K562 (cell line): ENCODE results near the gene SEMA3F. TPM values are rescaled to one million over a fixed set of nuclear protein-coding genes. Genes with fewer than 3 reads are reported as not detected.
A peak's percentile ranks its signal among the peaks of the same experiment; 100 is the strongest.

Source experiments
- ATAC-seq: fragments of 200-7000 bp; cut with Tn5 transposase; 3 replicates; pipeline ENCODE4 v1.9.1; 2020; ENCODE audit warnings: moderate library complexity
- BruUV-seq: library from RNA; stranded (reverse); fragments of 400-500 nt; replicated peaks from 2 replicates; lab custom pipeline; 2021; lab: Mats Ljungman, UMichigan
- CTCF ChIA-PET: fragments of 300-600 bp; formaldehyde crosslinking; extraction: SDS; loops from one replicate; lab custom pipeline; 2021; ENCODE audit warnings: low intra/inter-chr PET ratio; lab: Yijun Ruan, JAX
- POLR2A ChIA-PET: fragments of 300-600, 350-650 bp; sonication (Branson Sonifier 250); formaldehyde crosslinking; extraction: SDS; loops from one replicate; lab custom pipeline; 2021; ENCODE audit warnings: antibody characterized with exemption, inconsistent platforms; lab: Yijun Ruan, JAX
- DNase-seq, 4 experiments: peaks; one replicate each; pipeline versions ENCODE4 v3.0.0 to v3.0.0-alpha.2; 2011 to 2018; ENCODE audit warnings: low spot score in 3 of 4, mixed read lengths in 3 of 4; ENCODE audit errors: extremely low read depth in 1 of 4
- FAIRE-seq: peaks from 2 replicates; lab custom pipeline; 2011; peaks lifted over from hg19 to GRCh38; lab: Jason Lieb, UNC
- H2AFZ ChIP-seq: 2 replicates; pipeline ENCODE4 v1.6.0; 2011; ENCODE audit warnings: low read depth, low read length, control low read depth, inconsistent platforms
- H3K27ac ChIP-seq: fragments of 200-600 bp; 3 replicates; pipeline ENCODE4 v1.8.0; 2011; ENCODE audit warnings: low read depth, mild to moderate bottlenecking, control low read depth, inconsistent platforms, low read length, moderate library complexity, mixed read lengths; ENCODE audit errors: extremely low read depth
- H3K27me3 ChIP-seq, 2 experiments: fragments of 300-600 bp in 1 of 2; 2 replicates in 1 of 2; 3 replicates in 1 of 2; pipeline versions ENCODE4 v1.6.0 to v1.8.0; 2011; ENCODE audit warnings: inconsistent platforms in 2 of 2, low read length in 2 of 2, mild to moderate bottlenecking in 1 of 2, mixed read lengths in 1 of 2, moderate library complexity in 1 of 2; ENCODE audit not compliant: control insufficient read depth in 2 of 2, insufficient read depth in 2 of 2
- H3K36me3 ChIP-seq: fragments of 300-600 bp; 3 replicates; pipeline ENCODE4 v1.8.0; 2011; ENCODE audit warnings: mild to moderate bottlenecking, low read length, inconsistent platforms; ENCODE audit not compliant: control insufficient read depth, insufficient read depth
- H3K4me1 ChIP-seq, 2 experiments: fragments of 200-600 bp in 1 of 2; replicated peaks in 1 of 2; 2 replicates in 1 of 2; 3 replicates in 1 of 2; pipeline versions ENCODE4 v1.5.1 to v1.8.0; 2011; ENCODE audit warnings: inconsistent platforms in 2 of 2, low read length in 2 of 2, mild to moderate bottlenecking in 1 of 2, mixed read lengths in 1 of 2, moderate library complexity in 1 of 2; ENCODE audit not compliant: control insufficient read depth in 2 of 2, insufficient read depth in 2 of 2
- H3K4me2 ChIP-seq: 2 replicates; pipeline ENCODE4 v1.6.1; 2011; ENCODE audit warnings: low read length, control low read depth, inconsistent platforms, mixed read lengths; ENCODE audit not compliant: insufficient read depth
- H3K4me3 ChIP-seq: fragments of 200-600 bp; sonication (generic), shearing (Covaris generic); 2 replicates; pipeline ENCODE4 v1.5.1; 2016; ENCODE audit warnings: control low read depth, inconsistent platforms
- H3K79me2 ChIP-seq: fragments of 200-600 bp; 3 replicates; pipeline ENCODE4 v1.8.0; 2011; ENCODE audit warnings: low read length, inconsistent platforms; ENCODE audit not compliant: control insufficient read depth, insufficient read depth
- H3K9ac ChIP-seq, 2 experiments: 2 replicates each; pipeline versions ENCODE4 v1.6.0 to v1.6.1; 2011; ENCODE audit warnings: low read depth in 2 of 2, low read length in 2 of 2, control low read depth in 1 of 2, inconsistent platforms in 1 of 2, mild to moderate bottlenecking in 1 of 2, mixed read lengths in 1 of 2; ENCODE audit not compliant: insufficient read depth in 1 of 2
- H3K9me1 ChIP-seq: one replicate; pipeline ENCODE4 v1.6.0; 2011; ENCODE audit warnings: inconsistent platforms, mild to moderate bottlenecking, low read length, moderate library complexity; ENCODE audit not compliant: control insufficient read depth, insufficient read depth
- H3K9me3 ChIP-seq: replicated peaks from 2 replicates; pipeline ENCODE4 v1.5.1; 2011; ENCODE audit warnings: low read depth, low read length, inconsistent platforms; ENCODE audit not compliant: control insufficient read depth, insufficient read depth
- H4K20me1 ChIP-seq: replicated peaks from 2 replicates; pipeline ENCODE4 v1.6.1; 2011; ENCODE audit warnings: low read length, inconsistent platforms, mixed read lengths; ENCODE audit not compliant: control insufficient read depth, insufficient read depth
- MEIS2 ChIP-seq: fragments of 450-650 bp; IDR thresholded peaks from 2 replicates; pipeline ENCODE4 v1.6.1; 2014; ENCODE audit warnings: mild to moderate bottlenecking; ENCODE audit not compliant: partially characterized antibody
- POLR3G ChIP-seq: IDR thresholded peaks from 2 replicates; pipeline ENCODE4 v1.6.1; 2011; ENCODE audit not compliant: insufficient read length, insufficient replicate concordance; ENCODE audit errors: extremely low read depth
- WGBS: fragments of 100-300 bp; shearing (Covaris generic); methylation state at CpG from one replicate; pipeline ENCODE4 v1.1.6; 2016; ENCODE audit warnings: low coverage, mixed read lengths; ENCODE audit not compliant: insufficient coverage; ENCODE audit errors: missing lambda C conversion rate; 5-methylcytosine and 5-hydroxymethylcytosine counted together
- in situ Hi-C: fragments of 300-500 bp; cut with MboI; formaldehyde crosslinking; loops from 4 replicates; pipeline ENCODE4 v1.15.0; 2018; ENCODE audit warnings: inconsistent platforms, mixed read lengths
- intact Hi-C: fragments of 100-400 bp; cut with micrococcal nuclease; formaldehyde crosslinking; loops from 2 replicates; pipeline ENCODE4 v1.14.2; 2022
- polyA plus RNA-seq, 8 experiments: library from polyadenylated mRNA; depleted of rRNA in 4 of 8; stranded (reverse) in 5 of 8; unstranded in 3 of 8; fragments of >200 nt; fragmentation: Nextera tagmentation in 2 of 8; fragmentation: Illumina TruSeq in 1 of 8; extraction: Ambion mirVana in 2 of 8; extraction: Trizol in 1 of 8; gene quantifications; 2 replicates each; pipeline versions ENCODE4 v1.2.1 to v1.2.3, GENCODE V29; 2011 to 2014; ENCODE audit warnings: inconsistent platforms in 1 of 8, missing spikeins in 1 of 8
- total RNA-seq, 7 experiments: library from RNA; depleted of rRNA in 6 of 7; stranded (reverse); fragments of >200 nt in 6 of 7; fragmentation: Illumina TruSeq in 2 of 7; extraction: Trizol in 2 of 7; gene quantifications; 2 replicates each; pipeline versions ENCODE4 v1.2.1 to v1.2.3, GENCODE V29; 2011 to 2021; ENCODE audit warnings: low replicate concordance in 1 of 7
- TF ChIP-seq, protein P1 (sequence below): fragments of 450-650 bp; IDR thresholded peaks from 2 replicates; pipeline ENCODE4 v1.6.1; 2016

Gene SEMA3F
- total and polyA plus RNA-seq, 9 of the 15 experiments (the other 6 are each of a cell fraction or from before 2014, with no cell fraction given): 0.58 to 3.0 (median 2.0) TPM; not detected in 2

DNA sequence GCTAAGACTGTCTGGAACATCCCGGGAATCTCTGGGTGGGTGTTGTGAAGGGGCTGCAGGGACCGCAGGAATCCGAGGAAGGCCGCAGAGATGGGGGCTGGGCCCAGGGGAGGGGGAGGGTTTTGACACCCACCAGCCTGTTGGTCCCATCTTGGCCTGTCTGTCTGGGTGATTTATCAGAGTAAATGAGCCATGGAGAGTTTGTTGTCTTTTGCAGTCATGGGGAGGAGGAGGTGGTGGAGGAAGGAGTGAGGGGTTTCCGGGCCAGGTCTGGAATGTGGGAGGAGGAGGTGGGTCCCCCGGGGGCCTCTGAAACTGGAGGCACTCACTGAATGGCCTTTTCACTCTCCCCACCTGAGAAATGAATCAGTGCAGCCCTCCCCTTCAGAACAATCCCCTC lies 11.5 kb downstream of the SEMA3F start:
- DNase-seq: no peak
- H3K79me2 ChIP-seq: no peaks in the 10 kb centered on the region
- peaks cover 3% of the 10 kb centered on the region; the same call in 1 of the 2 replicates for H4K20me1 ChIP-seq
- BruUV-seq: no TSS peak
- ATAC-seq: no peak
- H3K4me1 ChIP-seq: peaks cover 0 to 32% of the 10 kb centered on the region in 2 experiments; a peak in 3 of 5 replicates
- FAIRE-seq: no peak
- H3K27me3 ChIP-seq: no peaks in the 10 kb centered on the region
- POLR2A ChIA-PET: no interaction called here
- H3K9ac ChIP-seq: no peak overlapping the region
- no peaks in the 10 kb centered on the region for H3K9me3 ChIP-seq
- intact Hi-C loops: no loop called here
- TF ChIP-seq, protein P1, sequence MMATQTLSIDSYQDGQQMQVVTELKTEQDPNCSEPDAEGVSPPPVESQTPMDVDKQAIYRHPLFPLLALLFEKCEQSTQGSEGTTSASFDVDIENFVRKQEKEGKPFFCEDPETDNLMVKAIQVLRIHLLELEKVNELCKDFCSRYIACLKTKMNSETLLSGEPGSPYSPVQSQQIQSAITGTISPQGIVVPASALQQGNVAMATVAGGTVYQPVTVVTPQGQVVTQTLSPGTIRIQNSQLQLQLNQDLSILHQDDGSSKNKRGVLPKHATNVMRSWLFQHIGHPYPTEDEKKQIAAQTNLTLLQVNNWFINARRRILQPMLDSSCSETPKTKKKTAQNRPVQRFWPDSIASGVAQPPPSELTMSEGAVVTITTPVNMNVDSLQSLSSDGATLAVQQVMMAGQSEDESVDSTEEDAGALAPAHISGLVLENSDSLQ: 0 out of 2 replicates have a peak, but pooled peaks have one; percentile 19
- no peak for TF ChIP-seq POLR3G
- TF ChIP-seq MEIS2: peak; percentile 5
- in situ Hi-C loops: no loop called here
- 17% methylated on average over 5 of the region's 6 CpGs for WGBS
- H3K4me2 ChIP-seq: no peak overlapping the region
- CTCF ChIA-PET: no interaction called here
- H3K9me1 ChIP-seq: no peaks in the 10 kb centered on the region
- no peak overlapping the region for H3K27ac ChIP-seq
- no peak overlapping the region for H3K4me3 ChIP-seq
- H2AFZ ChIP-seq: no peak overlapping the region
- no peaks in the 10 kb centered on the region for H3K36me3 ChIP-seq
